Head of caudate nucleus (tissue), 42 donors: ENCODE results near the gene APBB3.
A peak's percentile ranks its signal among the peaks of the same experiment; 100 is the strongest.
"Not testable (repeated sequence)": the region's sequence is repeated elsewhere in the genome, so short reads cannot be mapped to it uniquely, and the experiment has no call there.

Experiments used
- DNase-seq, 42 donors: peaks; one replicate each; pipeline versions ENCODE4 v3.0.0 to v3.0.0-alpha.2; 2020 to 2021; ENCODE audit warnings: mixed read lengths in 7 of 42
- intact Hi-C: fragments of 100-400 bp; cut with DNase I; formaldehyde crosslinking; loops from one replicate; pipeline ENCODE4 v1.15.0; 2022

The APBB3 gene

DNA sequence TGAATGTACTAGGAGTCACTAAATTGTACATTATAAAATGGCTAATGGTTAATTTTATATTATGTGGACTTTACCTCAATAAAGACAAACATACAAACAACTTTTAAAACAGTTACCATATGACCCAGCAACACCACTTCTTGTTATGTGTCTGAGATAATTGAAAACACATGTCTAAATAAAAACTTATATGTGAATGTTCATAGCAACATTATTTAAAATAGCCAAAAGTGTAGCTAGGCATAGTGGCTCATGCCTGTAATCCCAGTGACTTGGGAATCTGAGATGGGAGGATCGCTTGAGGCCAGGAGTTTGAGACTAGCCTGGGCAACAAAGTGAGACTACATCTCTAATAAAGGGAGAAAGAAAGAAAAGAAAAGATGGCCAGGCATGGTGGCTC lies 23.1 kb upstream of the APBB3 start:
- intact Hi-C loops: no loop called here
- DNase-seq: peak in 1 of 42 donors; percentile 5

GRCh38 chr5:140579188-140579747 lies 14.9 kb upstream of the APBB3 start:
- intact Hi-C loops: not testable (repeated sequence)
- peak in 2 of 42 donors; percentile 3 to 4 for DNase-seq

GRCh38 chr5:140576776-140577201 lies 12.4 kb upstream of the APBB3 start:
- intact Hi-C loops: no loop called here
- DNase-seq: no peak

DNA sequence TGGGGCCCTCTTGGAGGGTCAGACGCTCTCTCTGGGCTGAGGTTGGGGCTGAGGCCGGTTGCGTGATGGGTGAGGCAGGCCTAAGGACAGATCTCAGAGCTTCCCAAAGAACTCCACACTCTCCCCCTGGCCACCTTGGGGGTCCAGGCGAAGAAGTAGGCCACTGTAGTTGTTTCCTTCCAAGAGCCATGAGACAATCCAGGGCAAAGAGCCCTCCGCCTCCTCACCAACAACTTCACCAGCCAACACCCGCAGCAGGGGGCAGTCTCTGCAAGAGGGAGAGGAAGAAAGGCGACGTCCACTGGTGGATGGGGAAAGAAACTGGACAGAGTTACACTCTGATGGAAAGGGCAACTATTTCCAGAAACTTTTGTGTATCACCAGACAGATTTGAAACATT lies 10.9 kb upstream of the APBB3 start:
- intact Hi-C loops: no loop called here

DNA sequence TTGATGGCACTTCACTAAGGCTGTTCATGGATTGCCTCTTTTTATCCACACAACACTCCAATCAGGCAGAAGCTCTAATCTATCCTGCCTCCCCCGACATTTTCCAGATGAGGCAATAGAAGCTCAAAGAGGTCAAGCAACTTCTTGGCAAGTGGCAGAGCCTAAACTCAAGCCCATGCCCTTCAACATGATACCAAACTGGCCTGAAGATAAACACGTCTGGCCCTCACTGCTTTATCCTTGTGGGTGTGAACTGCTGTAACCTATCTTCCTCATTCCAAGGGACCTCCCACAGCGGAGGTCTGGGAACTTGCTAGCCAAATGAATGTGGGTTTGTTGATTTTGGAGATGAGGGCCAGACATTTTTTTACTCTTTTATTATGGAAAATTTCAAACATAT lies 9.8 kb upstream of the APBB3 start:
- DNase-seq: no peak
- intact Hi-C loops: no loop called here

More for the DNA sequence above, 10.9 kb upstream of the APBB3 start:
- DNase-seq: peak in 39 of 42 donors; percentile 11 to 73 (median 55)

DNA sequence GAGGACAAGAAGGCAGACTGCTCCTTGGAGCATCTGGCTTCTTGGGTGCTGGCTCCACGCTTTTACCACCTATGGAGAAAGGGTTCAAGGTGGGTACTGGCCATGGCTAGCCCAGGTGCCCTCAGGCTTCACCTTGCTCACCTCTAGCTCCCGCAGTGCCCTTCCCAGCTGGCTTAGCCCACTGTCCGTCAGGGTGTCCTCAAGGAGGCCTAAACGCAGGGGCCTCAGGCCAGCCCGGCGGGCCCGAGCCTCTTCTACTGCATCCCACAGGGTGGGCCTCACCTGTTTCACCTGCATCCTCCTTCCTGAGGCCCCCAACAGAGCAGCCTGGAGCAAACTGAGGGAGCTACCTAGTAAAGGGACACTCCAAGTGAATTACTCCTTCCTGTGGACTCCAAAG lies 9.3 kb upstream of the APBB3 start:
- no peak for DNase-seq
- intact Hi-C loops: no loop called here

DNA sequence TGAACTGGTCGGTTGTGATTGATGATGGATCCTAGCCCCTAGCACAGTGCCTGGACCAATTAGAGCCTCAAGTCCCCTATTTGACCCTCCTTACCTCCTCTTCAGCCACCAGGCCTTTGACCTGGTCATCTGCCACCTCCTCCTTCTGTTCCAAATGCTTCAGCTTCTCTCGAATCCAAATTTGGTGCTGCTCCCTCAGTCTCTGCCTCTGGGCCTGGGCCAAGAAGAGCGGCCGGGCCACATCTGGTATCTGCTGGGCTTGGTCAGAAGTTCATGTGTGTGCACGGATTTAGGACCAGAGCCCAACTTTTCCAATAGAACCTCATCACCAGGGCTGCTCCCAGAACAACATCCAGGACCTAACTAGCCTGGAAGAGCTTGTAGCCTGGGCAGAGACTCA lies 6.7 kb upstream of the APBB3 start:
- peak in 1 of 42 donors; percentile 12 for DNase-seq
- intact Hi-C loops: no loop called here

- intact Hi-C loops: no loop called here
- peak in 1 of 42 donors; percentile 4 for DNase-seq
Measured at GRCh38 chr5:140570488-140570887, 6.1 kb upstream of the APBB3 start.

- DNase-seq: peak in 1 of 42 donors; percentile 40
Measured at GRCh38 chr5:140570058-140570457, 5.7 kb upstream of the APBB3 start.

DNA sequence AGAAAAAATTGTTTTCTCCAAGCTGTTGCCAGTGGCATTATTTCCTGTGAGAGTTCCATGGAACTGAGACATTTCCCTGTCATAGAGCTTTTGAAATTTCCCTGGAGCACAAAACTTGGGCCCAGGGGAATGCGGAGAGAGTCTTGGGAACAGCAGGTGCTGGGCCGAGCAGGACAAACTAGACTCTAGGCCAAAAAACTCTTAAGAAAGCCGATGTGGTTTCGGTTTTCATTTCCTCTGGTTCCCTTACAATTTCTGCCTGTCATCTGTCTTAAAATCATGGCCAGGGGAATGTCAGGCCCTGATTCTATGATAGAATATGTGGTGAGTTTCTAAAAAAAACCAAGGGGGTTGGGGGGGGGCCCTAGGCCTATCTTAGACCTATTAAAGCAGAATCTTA lies 4.8 kb upstream of the APBB3 start:
- intact Hi-C loops: loop anchor here (5.0 to 10.0 kb wide), 2 partner anchors 68 to 126 kb away; partner anchors contain the start of genes HARS1, HARS2 and TMCO6
- peak in 1 of 42 donors; percentile 10 for DNase-seq

More at GRCh38 chr5:140570058-140570457, 5.7 kb upstream of the APBB3 start:
- intact Hi-C loops: no loop called here

DNA sequence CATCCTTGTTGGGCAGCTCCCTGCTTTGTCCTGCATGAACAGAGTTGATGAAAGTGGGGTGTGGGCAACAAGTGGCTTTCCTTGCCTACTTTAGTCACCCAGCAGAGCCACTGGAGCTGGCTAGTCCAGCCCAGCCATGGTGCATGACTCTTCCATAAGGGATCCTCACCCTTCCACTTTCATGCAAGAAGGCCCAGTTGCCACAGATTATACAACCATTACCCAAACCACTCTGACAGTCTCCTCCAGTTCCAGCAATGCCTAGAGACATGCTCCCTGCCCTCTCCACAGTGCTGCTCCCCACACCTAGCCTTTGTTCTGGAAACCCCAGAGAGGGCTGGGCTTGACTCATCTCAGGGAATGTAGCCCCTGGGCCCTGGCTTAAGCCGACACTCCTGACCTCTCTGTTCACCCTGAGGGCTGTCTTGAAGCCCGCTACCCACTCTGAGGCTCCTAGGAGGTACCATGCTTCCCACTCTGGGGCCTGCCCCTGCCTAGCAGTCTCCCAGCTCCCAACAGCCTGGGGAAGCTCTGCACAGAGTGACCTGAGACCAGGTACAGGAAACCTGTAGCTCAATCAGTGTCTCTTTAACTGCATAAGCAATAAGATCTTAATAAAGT lies 4.2 kb upstream of the APBB3 start:
- DNase-seq: peak in 1 of 42 donors; percentile 39
- intact Hi-C loops: loop anchor here (5.0 to 10.0 kb wide), 2 partner anchors 69 to 126 kb away; partner anchors contain the start of genes HARS1, HARS2 and TMCO6

DNA sequence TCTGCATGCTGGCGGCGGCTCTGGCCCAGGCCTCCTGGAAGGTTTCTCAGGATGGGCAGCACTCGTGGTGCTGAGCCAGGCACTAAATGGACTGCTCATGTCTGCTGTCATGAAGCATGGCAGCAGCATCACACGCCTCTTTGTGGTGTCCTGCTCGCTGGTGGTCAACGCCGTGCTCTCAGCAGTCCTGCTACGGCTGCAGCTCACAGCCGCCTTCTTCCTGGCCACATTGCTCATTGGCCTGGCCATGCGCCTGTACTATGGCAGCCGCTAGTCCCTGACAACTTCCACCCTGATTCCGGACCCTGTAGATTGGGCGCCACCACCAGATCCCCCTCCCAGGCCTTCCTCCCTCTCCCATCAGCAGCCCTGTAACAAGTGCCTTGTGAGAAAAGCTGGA lies 3.5 kb upstream of the APBB3 start:
- intact Hi-C loops: loop anchor here (5.0 to 10.0 kb wide), 2 partner anchors 69 to 127 kb away; partner anchors contain the start of genes HARS1, HARS2 and TMCO6
- DNase-seq: peak in 1 of 42 donors; percentile 34

- no peak for DNase-seq
- intact Hi-C loops: loop anchor here (5.0 to 10.0 kb wide), 2 partner anchors 70 to 128 kb away; partner anchors contain the start of genes HARS1, HARS2 and TMCO6
Measured at GRCh38 chr5:140567136-140567818, 2.9 kb upstream of the APBB3 start.

DNA sequence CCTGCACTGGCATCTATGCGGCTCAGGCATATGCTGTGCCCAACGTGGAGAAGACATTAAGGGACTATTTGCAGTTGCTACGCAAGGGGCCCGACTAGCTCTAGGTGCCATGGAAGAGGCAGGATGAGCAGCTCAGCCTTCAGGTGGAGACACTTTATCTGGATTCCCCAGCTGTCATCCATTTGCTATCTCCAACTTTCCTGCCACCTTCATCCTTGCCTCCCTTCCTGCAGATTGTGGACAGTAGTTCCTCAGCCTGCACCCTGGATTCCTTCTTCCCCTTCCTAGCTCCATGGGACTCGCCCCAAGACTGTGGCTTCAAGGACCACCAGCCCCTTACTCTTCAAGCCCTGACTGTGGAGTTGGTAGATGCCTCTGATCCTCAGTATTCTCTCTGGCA lies 2.3 kb upstream of the APBB3 start:
- intact Hi-C loops: loop anchor here (5.0 to 10.0 kb wide), 2 partner anchors 71 to 128 kb away; partner anchors contain the start of genes HARS1, HARS2 and TMCO6
- no peak for DNase-seq

DNA sequence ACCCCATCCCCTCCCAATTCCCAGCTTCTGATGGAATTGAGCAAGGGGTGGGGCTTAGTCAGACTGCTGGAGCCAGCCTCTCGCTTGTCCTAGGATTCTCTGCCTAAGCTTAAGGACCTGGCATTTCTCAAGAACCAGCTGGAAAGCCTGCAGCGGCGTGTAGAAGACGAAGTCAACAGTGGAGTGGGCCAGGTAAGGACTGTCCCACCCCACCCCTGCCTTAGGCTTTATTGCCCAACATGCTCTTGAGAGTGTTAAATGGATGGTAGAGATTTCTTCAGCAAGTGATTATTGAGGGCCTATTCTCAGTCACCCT lies 1.3 kb upstream of the APBB3 start:
- no peak for DNase-seq
- intact Hi-C loops: loop anchor here (5.0 to 10.0 kb wide), 2 partner anchors 72 to 129 kb away; partner anchors contain the start of genes HARS1, HARS2 and TMCO6

GRCh38 chr5:140565024-140565779 lies 804 bp upstream of the APBB3 start:
- no peak for DNase-seq
- intact Hi-C loops: loop anchor here (5.0 to 10.0 kb wide), 2 partner anchors 72 to 130 kb away; partner anchors contain the start of genes HARS1, HARS2 and TMCO6

- peak in 4 of 42 donors; percentile 33 to 55 (median 40) for DNase-seq
- intact Hi-C loops: loop anchor here (5.0 to 10.0 kb wide), 2 partner anchors 84 to 131 kb away; partner anchors contain the start of genes HARS1, HARS2, IK and NDUFA2
Measured at GRCh38 chr5:140563596-140563995, 802 bp downstream of the APBB3 start.

DNA sequence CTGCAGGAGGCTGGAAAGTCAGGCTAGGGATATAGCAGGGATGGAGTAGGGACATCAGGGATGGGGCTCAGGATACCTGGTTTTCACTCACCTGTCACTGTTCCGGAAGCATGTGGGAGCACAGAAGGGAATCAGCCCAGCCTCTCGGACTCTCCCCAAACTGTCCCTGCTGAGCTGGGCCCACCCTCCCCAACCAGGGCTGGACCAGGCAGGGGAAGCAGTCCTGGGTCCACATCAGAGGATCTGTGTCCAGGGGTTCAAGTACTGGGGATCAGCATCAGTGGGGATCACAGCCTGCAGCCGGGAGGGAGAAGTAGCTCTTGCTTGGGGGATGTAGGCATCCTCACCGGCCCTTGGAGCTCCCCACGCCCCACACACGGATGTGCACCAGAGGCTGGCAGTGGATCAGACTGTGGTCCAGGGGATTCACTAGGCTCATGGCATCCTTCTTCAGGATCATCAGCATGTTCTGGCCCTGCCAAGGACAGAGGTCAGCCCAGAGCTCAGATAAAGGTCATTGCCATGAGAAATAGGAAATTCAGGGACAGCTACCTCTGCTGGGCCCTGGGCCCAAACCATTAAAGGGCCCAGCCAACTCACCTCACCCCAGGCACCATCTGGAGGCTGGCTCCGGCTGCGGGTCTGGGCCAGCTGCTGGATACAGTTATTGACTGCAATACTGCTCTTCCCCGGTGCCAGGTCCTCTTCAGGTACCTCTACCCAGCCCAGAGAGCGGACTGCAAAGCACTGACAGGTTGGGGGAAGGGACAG lies 2.5 kb downstream of the APBB3 start:
- DNase-seq: peak in 1 of 42 donors; percentile 20
- intact Hi-C loops: loop anchor here (5.0 to 10.0 kb wide), 2 partner anchors 85 to 133 kb away; partner anchors contain the start of genes HARS1, HARS2, IK and NDUFA2
